ENCODE results near the gene PSMA1.

DNA sequence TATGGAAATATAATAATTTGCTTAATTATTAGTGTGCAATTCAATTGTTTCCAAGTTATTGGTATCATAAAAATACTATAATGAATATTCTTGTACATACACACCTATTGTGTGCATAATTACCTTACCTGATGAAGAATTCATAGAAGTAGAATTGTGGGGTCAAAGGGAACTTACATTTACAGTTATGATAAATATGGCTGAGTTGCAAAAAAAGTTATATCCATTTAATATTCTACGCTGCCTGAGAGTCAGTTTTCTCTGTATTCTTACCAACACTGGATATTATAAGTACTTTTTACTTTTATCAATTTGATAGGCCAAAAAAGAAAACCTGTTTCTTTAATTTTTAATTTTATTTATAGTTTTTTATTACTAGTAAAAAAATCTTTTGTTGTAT, 2.1 kb upstream of the PSMA1 start:
- TF ChIP-seq, protein P1, sequence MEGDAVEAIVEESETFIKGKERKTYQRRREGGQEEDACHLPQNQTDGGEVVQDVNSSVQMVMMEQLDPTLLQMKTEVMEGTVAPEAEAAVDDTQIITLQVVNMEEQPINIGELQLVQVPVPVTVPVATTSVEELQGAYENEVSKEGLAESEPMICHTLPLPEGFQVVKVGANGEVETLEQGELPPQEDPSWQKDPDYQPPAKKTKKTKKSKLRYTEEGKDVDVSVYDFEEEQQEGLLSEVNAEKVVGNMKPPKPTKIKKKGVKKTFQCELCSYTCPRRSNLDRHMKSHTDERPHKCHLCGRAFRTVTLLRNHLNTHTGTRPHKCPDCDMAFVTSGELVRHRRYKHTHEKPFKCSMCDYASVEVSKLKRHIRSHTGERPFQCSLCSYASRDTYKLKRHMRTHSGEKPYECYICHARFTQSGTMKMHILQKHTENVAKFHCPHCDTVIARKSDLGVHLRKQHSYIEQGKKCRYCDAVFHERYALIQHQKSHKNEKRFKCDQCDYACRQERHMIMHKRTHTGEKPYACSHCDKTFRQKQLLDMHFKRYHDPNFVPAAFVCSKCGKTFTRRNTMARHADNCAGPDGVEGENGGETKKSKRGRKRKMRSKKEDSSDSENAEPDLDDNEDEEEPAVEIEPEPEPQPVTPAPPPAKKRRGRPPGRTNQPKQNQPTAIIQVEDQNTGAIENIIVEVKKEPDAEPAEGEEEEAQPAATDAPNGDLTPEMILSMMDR (IDR thresholded peaks at IDR 0.05): no peak
- TF ChIP-seq POLR2A (IDR thresholded peaks at IDR 0.05): no peak

Data from right lobe of liver (tissue), 4 donors.